HepG2 (cell line): Measurements from ENCODE around the gene SEBOX. TPM values are rescaled to one million over a fixed set of nuclear protein-coding genes. Genes with fewer than 3 reads are reported as not detected.

Experiments used
- ARHGAP35 ChIP-seq: sonication (generic); formaldehyde crosslinking; IDR thresholded peaks from 2 replicates; pipeline ENCODE4 v1.9.0; 2022; ENCODE audit warnings: mild to moderate bottlenecking, inconsistent platforms, moderate library complexity, missing genetic modification reagents, borderline replicate concordance
- ARNT2 ChIP-seq: sonication (generic); formaldehyde crosslinking; IDR thresholded peaks from 2 replicates; pipeline ENCODE4 v1.8.0; 2022; ENCODE audit warnings: mild to moderate bottlenecking, low read depth, missing genetic modification reagents, moderate library complexity
- ELF1 ChIP-seq: sonication (generic); formaldehyde crosslinking; IDR thresholded peaks from 2 replicates; pipeline ENCODE4 v1.4.0; 2020; ENCODE audit warnings: missing genetic modification reagents
- ISX ChIP-seq: sonication (generic); formaldehyde crosslinking; conservative IDR thresholded peaks from 2 replicates; pipeline ENCODE4 v1.5.0; 2020; ENCODE audit warnings: missing genetic modification reagents
- MAFK ChIP-seq, 2 experiments: IDR thresholded peaks in 1 of 2; conservative IDR thresholded peaks in 1 of 2; 2 replicates each; pipeline ENCODE4 v1.6.1; 2011; ENCODE audit warnings: improper control_type of control experiment in 2 of 2, low read length in 2 of 2
- NAIF1 ChIP-seq: sonication (generic); formaldehyde crosslinking; IDR thresholded peaks from 2 replicates; pipeline ENCODE4 v1.5.0; 2020; ENCODE audit warnings: mild to moderate bottlenecking, missing genetic modification reagents, borderline replicate concordance
- NBN ChIP-seq: fragments of 450-650 bp; conservative IDR thresholded peaks from 2 replicates; pipeline ENCODE4 v1.6.1; 2017
- NFIB ChIP-seq: sonication (generic); formaldehyde crosslinking; IDR thresholded peaks from 2 replicates; pipeline ENCODE4 v1.9.0; 2021; ENCODE audit warnings: missing genetic modification reagents, mild to moderate bottlenecking, borderline replicate concordance
- TEAD2 ChIP-seq: sonication (generic); formaldehyde crosslinking; IDR thresholded peaks from 2 replicates; pipeline ENCODE4 v1.9.0; 2021; ENCODE audit warnings: missing genetic modification reagents
- ZNF12 ChIP-seq: sonication (generic); formaldehyde crosslinking; IDR thresholded peaks from 2 replicates; pipeline ENCODE4 v1.5.0; 2020; ENCODE audit warnings: missing genetic modification reagents
- ZNF282 ChIP-seq: fragments of 450-650 bp; IDR thresholded peaks from 2 replicates; pipeline ENCODE4 v1.6.1; 2018; ENCODE audit not compliant: partially characterized antibody
- ZNF510 ChIP-seq: sonication (generic); formaldehyde crosslinking; IDR thresholded peaks from 2 replicates; pipeline ENCODE4 v1.4.0; 2020; ENCODE audit warnings: low read depth, mild to moderate bottlenecking, missing genetic modification reagents
- ZNF543 ChIP-seq: sonication (generic); formaldehyde crosslinking; IDR thresholded peaks from 2 replicates; pipeline ENCODE4 v1.4.0; 2020; ENCODE audit warnings: mild to moderate bottlenecking, missing genetic modification reagents
- ZNF629 ChIP-seq: sonication (generic); formaldehyde crosslinking; conservative IDR thresholded peaks from 2 replicates; pipeline ENCODE4 v1.5.0; 2020; ENCODE audit warnings: missing genetic modification reagents
- ZNF672 ChIP-seq: sonication (generic); formaldehyde crosslinking; IDR thresholded peaks from 2 replicates; pipeline ENCODE4 v1.8.1; 2022; ENCODE audit warnings: missing genetic modification reagents
- polyA plus RNA-seq, 8 experiments: library from polyadenylated mRNA; depleted of rRNA in 3 of 8; stranded (reverse) in 7 of 8; unstranded in 1 of 8; fragments of >200 nt; fragmentation: Illumina TruSeq in 4 of 8; extraction: Trizol in 4 of 8; gene quantifications; 2 replicates each; pipeline versions ENCODE4 v1.2.1 to v1.2.3, GENCODE V29; 2011 to 2016; ENCODE audit warnings: low read depth in 4 of 8, missing spikeins in 1 of 8, mixed read lengths in 1 of 8; ENCODE audit not compliant: insufficient read depth in 1 of 8
- total RNA-seq, 5 experiments: library from RNA; depleted of rRNA; stranded (reverse); fragments of >200 nt; fragmentation: Illumina TruSeq; extraction: Trizol; gene quantifications; 2 replicates each; pipeline ENCODE4 v1.2.3, GENCODE V29; 2016; ENCODE audit warnings: low read depth in 1 of 5
- TF ChIP-seq, protein P1 (sequence below): sonication (generic); formaldehyde crosslinking; IDR thresholded peaks from 2 replicates; pipeline ENCODE4 v1.4.0; 2020; ENCODE audit warnings: mild to moderate bottlenecking, missing genetic modification reagents
- TF ChIP-seq, protein P2 (sequence below): sonication (generic); formaldehyde crosslinking; IDR thresholded peaks from 2 replicates; pipeline ENCODE4 v1.8.0; 2022; ENCODE audit warnings: missing genetic modification reagents, mild to moderate bottlenecking, inconsistent platforms, borderline replicate concordance
- TF ChIP-seq, protein P3 (sequence below): sonication (generic); formaldehyde crosslinking; conservative IDR thresholded peaks from 2 replicates; pipeline ENCODE4 v1.4.0; 2020; ENCODE audit warnings: missing genetic modification reagents
- TF ChIP-seq, protein P4 (sequence below): sonication (generic); formaldehyde crosslinking; IDR thresholded peaks from 2 replicates; pipeline ENCODE4 v1.4.0; 2020; ENCODE audit warnings: missing genetic modification reagents

SEBOX gene
- total and polyA plus RNA-seq, 2 of the 13 experiments (the other 11 are each of a cell fraction or from before 2014, with no cell fraction given) = not detected

DNA sequence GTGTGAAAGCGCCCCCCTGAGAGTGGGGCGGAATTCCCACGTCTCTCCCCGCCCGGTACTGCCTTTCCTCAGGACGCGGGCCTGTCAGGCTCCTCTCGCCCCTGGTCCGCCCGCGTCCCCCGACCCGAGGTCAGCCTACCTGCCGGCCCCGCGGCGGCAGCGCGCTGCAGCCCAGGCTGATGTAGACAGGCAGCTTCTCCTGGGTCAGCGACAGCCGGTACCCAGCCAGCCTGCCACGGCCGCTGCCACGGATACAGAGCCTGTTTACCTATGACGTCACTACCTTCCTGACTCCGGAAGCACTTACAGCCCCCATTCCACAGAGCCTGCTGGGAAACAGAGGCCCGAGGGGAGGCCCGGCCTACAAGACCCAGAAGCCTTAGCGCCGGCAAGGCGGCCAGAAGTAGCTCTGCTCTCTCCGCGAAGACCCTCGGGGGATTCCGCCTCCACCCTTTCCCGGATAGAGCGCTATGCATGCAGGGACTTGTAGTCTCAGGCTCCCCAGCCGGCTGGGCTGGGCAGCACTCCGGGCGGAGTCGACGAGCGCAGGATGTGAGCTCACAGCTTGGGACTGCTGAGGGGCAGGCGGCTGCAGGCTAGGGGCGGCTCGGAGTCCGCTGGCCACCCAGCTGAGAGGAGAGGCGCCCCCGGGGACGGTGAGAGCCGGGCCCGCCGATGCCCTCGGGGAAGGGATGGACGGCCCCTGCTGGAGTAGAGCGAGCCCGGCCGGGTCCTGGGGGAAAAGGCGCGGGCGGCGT is 29.6 kb downstream of the SEBOX start, which contains the start of the genes IFT20 and TNFAIP1 (continued):
- TF ChIP-seq ZNF543 (peak; percentile 89; the same call in 1 of the 2 replicates), ARNT2 (CRISPR knock-in tag) (no peak; the same call in none of the 2 replicates), TEAD2 (CRISPR knock-in tag) (no peak), NAIF1 (CRISPR knock-in tag) (0 out of 2 replicates have a peak, but pooled peaks have one; percentile 29), ZNF510 (CRISPR knock-in tag) (no peak), ISX (CRISPR knock-in tag) (no peak), ZNF12 (CRISPR knock-in tag) (no peak), ZNF629 (CRISPR knock-in tag) (0 out of 2 replicates have a peak, but pooled peaks have one; percentile 4), ZNF282 (no peak), MAFK (conservative IDR thresholded peaks at IDR 0.05 in 1 of 2, IDR thresholded peaks at IDR 0.05 in 1 of 2; ENCODE audit: low read length in 2 of 2) (no peak), ARHGAP35 (CRISPR knock-in tag) (no peak; the same call in none of the 2 replicates), ELF1 (CRISPR knock-in tag) (peak; percentile 92), NBN (no peak), NFIB (CRISPR knock-in tag) (no peak), ZNF672 (CRISPR knock-in tag) (no peak)
- TF ChIP-seq, protein P1, sequence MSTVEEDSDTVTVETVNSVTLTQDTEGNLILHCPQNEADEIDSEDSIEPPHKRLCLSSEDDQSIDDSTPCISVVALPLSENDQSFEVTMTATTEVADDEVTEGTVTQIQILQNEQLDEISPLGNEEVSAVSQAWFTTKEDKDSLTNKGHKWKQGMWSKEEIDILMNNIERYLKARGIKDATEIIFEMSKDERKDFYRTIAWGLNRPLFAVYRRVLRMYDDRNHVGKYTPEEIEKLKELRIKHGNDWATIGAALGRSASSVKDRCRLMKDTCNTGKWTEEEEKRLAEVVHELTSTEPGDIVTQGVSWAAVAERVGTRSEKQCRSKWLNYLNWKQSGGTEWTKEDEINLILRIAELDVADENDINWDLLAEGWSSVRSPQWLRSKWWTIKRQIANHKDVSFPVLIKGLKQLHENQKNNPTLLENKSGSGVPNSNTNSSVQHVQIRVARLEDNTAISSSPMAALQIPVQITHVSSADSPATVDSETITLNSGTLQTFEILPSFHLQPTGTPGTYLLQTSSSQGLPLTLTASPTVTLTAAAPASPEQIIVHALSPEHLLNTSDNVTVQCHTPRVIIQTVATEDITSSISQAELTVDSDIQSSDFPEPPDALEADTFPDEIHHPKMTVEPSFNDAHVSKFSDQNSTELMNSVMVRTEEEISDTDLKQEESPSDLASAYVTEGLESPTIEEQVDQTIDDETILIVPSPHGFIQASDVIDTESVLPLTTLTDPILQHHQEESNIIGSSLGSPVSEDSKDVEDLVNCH (CRISPR knock-in tag) = no peak
- TF ChIP-seq, protein P2, sequence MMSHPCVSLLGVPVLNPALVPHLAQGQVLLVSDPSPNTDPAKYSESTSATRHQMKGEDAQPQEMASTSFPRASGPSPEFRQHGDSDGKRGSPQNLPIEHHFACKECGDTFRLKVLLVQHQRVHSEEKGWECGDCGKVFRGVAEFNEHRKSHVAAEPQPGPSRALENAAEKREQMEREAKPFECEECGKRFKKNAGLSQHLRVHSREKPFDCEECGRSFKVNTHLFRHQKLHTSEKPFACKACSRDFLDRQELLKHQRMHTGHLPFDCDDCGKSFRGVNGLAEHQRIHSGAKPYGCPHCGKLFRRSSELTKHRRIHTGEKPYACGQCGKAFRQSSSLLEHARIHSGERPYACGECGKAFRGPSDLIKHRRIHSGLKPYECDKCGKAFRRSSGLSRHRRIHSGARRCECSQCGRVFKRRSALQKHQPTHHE (CRISPR knock-in tag) = peak; percentile 41; the same call in 1 of the 2 replicates
- TF ChIP-seq, protein P3, sequence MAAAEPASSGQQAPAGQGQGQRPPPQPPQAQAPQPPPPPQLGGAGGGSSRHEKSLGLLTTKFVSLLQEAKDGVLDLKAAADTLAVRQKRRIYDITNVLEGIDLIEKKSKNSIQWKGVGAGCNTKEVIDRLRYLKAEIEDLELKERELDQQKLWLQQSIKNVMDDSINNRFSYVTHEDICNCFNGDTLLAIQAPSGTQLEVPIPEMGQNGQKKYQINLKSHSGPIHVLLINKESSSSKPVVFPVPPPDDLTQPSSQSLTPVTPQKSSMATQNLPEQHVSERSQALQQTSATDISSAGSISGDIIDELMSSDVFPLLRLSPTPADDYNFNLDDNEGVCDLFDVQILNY (CRISPR knock-in tag) = no peak
- TF ChIP-seq, protein P4, sequence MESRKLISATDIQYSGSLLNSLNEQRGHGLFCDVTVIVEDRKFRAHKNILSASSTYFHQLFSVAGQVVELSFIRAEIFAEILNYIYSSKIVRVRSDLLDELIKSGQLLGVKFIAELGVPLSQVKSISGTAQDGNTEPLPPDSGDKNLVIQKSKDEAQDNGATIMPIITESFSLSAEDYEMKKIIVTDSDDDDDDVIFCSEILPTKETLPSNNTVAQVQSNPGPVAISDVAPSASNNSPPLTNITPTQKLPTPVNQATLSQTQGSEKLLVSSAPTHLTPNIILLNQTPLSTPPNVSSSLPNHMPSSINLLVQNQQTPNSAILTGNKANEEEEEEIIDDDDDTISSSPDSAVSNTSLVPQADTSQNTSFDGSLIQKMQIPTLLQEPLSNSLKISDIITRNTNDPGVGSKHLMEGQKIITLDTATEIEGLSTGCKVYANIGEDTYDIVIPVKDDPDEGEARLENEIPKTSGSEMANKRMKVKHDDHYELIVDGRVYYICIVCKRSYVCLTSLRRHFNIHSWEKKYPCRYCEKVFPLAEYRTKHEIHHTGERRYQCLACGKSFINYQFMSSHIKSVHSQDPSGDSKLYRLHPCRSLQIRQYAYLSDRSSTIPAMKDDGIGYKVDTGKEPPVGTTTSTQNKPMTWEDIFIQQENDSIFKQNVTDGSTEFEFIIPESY (CRISPR knock-in tag) = peak; percentile 43; the same call in 1 of the 2 replicates
